ENCODE measurements around the gene STH. TPM values are rescaled to one million over a fixed set of nuclear protein-coding genes. Genes with fewer than 3 reads are reported as not detected.

STH gene
- total and polyA plus RNA-seq, 7 donors: not detected

DNA sequence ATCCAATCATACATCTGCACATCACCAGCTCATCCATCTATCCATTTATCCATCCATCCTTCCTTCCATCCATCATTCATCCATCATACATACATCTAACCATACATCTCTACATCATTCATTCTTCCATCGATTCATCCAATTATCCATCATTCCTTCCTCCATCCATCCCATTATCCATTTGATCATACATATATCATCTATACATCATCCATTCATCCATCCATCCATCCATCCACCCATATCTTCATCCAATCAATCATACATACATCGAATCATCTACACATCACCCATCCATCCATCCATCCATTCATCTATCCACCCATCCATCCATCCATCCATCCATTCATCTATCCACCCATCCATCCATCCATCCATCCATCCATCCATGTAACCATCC lies 29.3 kb upstream of the STH start:
- H3K4me3 ChIP-seq: no peak overlapping the region
- WGBS, 2 donors: 82 to 91% methylated on average over 2 of the region's 2 CpGs
- H3K9me3 ChIP-seq: no peaks in the 10 kb centered on the region
- intact Hi-C loops (cut with DNase I): no loop called here
- DNase-seq: no peak
- no peak overlapping the region for H3K27ac ChIP-seq
- no peaks in the 10 kb centered on the region for H3K36me3 ChIP-seq
- TF ChIP-seq, protein P1, sequence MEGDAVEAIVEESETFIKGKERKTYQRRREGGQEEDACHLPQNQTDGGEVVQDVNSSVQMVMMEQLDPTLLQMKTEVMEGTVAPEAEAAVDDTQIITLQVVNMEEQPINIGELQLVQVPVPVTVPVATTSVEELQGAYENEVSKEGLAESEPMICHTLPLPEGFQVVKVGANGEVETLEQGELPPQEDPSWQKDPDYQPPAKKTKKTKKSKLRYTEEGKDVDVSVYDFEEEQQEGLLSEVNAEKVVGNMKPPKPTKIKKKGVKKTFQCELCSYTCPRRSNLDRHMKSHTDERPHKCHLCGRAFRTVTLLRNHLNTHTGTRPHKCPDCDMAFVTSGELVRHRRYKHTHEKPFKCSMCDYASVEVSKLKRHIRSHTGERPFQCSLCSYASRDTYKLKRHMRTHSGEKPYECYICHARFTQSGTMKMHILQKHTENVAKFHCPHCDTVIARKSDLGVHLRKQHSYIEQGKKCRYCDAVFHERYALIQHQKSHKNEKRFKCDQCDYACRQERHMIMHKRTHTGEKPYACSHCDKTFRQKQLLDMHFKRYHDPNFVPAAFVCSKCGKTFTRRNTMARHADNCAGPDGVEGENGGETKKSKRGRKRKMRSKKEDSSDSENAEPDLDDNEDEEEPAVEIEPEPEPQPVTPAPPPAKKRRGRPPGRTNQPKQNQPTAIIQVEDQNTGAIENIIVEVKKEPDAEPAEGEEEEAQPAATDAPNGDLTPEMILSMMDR (IDR thresholded peaks at IDR 0.05): no peak
- TF ChIP-seq POLR2AphosphoS5 (IDR thresholded peaks at IDR 0.05) (no peak), POLR2A (IDR thresholded peaks at IDR 0.05) (no peak), EP300 (IDR thresholded peaks at IDR 0.05) (no peak)
- H3K27me3 ChIP-seq: no peaks in the 10 kb centered on the region
- peaks cover 0 to 15% (median 8%) of the 10 kb centered on the region in 4 donors for H3K4me1 ChIP-seq

DNA sequence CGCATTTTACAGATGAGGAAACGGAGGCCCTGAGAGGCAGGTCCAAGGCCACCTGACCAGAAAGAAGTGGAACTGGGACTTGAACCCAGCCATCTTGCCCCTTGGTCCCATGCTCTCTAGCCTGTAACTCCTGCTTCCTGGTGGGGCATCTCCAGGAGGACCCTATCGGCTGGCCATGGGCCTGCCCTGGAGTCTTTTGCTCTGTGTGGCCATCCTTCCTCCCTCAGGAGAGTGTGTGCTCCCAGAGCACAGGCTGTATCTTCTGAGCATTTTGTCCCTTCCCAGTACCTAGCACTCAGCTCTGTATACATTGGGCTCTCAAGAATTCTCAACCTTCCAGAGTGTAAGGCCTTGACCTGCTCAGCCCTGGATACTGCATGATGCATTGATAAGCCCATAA lies 28.4 kb upstream of the STH start:
- H3K27me3 ChIP-seq: no peaks in the 10 kb centered on the region
- peaks cover 0 to 17% (median 8%) of the 10 kb centered on the region in 4 donors for H3K4me1 ChIP-seq
- no peak for TF ChIP-seq POLR2AphosphoS5 (IDR thresholded peaks at IDR 0.05)
- no peak for TF ChIP-seq EP300 (IDR thresholded peaks at IDR 0.05)
- TF ChIP-seq, protein P1 (IDR thresholded peaks at IDR 0.05): no peak
- TF ChIP-seq POLR2A (IDR thresholded peaks at IDR 0.05): no peak
- WGBS, 2 donors: 96 to 97% methylated on average over 3 of the region's 3 CpGs
- H3K9me3 ChIP-seq: no peaks in the 10 kb centered on the region
- no peak for DNase-seq
- H3K4me3 ChIP-seq: no peak overlapping the region
- intact Hi-C loops (cut with DNase I): no loop called here
- H3K36me3 ChIP-seq: no peaks in the 10 kb centered on the region
- no peak overlapping the region for H3K27ac ChIP-seq

DNA sequence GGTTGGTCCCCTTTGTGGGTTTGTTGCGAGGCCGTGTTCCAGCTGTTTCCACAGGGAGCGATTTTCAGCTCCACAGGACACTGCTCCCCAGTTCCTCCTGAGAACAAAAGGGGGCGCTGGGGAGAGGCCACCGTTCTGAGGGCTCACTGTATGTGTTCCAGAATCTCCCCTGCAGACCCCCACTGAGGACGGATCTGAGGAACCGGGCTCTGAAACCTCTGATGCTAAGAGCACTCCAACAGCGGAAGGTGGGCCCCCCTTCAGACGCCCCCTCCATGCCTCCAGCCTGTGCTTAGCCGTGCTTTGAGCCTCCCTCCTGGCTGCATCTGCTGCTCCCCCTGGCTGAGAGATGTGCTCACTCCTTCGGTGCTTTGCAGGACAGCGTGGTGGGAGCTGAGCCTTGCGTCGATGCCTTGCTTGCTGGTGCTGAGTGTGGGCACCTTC lies 27.3 kb upstream of the STH start:
- no peaks in the 10 kb centered on the region for H3K36me3 ChIP-seq

DNA sequence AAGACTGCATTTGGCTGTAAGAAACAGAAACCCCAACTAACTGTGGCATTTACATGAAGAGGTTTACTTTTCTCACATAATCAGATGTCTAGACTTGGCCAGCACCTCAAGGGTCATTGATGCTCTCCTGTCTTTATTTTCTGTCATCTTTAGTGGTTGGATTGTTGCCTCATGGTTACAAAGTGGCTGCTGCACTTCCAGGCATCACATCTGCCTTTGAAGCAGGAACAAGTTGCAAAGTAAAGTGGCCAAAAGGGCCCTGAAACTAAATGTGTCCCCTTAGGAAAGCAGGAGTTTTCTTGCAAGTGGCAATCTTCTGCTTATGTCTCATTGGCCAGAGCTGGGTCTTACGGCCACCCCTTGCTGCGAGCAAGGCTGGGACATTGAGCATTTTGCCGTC lies 26.5 kb upstream of the STH start:
- 90% methylated on average over 3 of the region's 3 CpGs for WGBS, 2 donors

More for the DNA sequence above, 27.3 kb upstream of the STH start:
- 49 to 62% methylated on average over 14 of the region's 14 CpGs for WGBS, 2 donors
- no peak overlapping the region for H3K4me3 ChIP-seq
- H3K9me3 ChIP-seq: no peaks in the 10 kb centered on the region
- TF ChIP-seq, protein P1 (IDR thresholded peaks at IDR 0.05): no peak
- TF ChIP-seq EP300 (IDR thresholded peaks at IDR 0.05) (no peak), POLR2AphosphoS5 (IDR thresholded peaks at IDR 0.05) (no peak), POLR2A (IDR thresholded peaks at IDR 0.05) (no peak)
- H3K4me1 ChIP-seq: peaks cover 0 to 17% (median 8%) of the 10 kb centered on the region in 4 donors
- no peak for DNase-seq
- intact Hi-C loops (cut with DNase I): no loop called here
- no peaks in the 10 kb centered on the region for H3K27me3 ChIP-seq
- no peak overlapping the region for H3K27ac ChIP-seq

More for the DNA sequence above, 26.5 kb upstream of the STH start:
- no peak for DNase-seq
- Histone ChIP-seq H3K36me3 (no peaks in the 10 kb centered on the region), H3K9me3 (no peaks in the 10 kb centered on the region), H3K4me1 (peaks cover 0 to 17% (median 8%) of the 10 kb centered on the region in 4 donors), H3K27me3 (no peaks in the 10 kb centered on the region), H3K4me3 (no peak overlapping the region), H3K27ac (peak overlapping the region in 3 of 4 donors; percentile 31 to 68 (median 61))
- intact Hi-C loops (cut with DNase I): no loop called here
- TF ChIP-seq EP300 (IDR thresholded peaks at IDR 0.05): no peak
- TF ChIP-seq, protein P1 (IDR thresholded peaks at IDR 0.05): no peak
- TF ChIP-seq POLR2A (IDR thresholded peaks at IDR 0.05): no peak
- TF ChIP-seq POLR2AphosphoS5 (IDR thresholded peaks at IDR 0.05): no peak

Measured in sigmoid colon (tissue), 7 donors.